HTR-8/SVneo (cell line): ENCODE results near the gene IL1RAPL1.

Experiments used
- DNase-seq: peaks from one replicate; pipeline ENCODE4 v3.0.0; 2011; ENCODE audit warnings: low spot score, mixed read lengths; ENCODE audit not compliant: insufficient read length
- FAIRE-seq: peaks from 2 replicates; lab custom pipeline; 2011; peaks lifted over from hg19 to GRCh38; lab: Jason Lieb, UNC

IL1RAPL1 gene

DNA sequence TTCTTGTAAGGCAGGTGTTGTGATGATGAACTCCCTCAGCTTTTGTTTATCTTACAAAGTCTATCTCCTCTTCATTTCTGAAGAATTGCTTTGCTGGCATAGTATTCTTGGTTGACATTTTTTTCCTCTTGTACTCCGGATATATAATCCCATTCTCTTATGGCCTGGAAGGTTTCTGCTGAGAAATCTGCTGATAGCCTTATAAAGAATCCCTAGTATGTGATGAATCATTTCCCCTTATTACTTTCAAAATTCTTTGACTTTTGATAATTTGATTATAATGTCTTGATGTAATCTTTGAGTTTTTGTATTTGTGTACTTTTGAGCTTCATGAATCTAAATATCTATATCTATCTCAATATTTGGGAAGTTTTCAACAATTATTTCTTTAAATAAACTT, 972.8 kb downstream of the IL1RAPL1 start:
- FAIRE-seq (no peak), DNase-seq (no peak)

DNA sequence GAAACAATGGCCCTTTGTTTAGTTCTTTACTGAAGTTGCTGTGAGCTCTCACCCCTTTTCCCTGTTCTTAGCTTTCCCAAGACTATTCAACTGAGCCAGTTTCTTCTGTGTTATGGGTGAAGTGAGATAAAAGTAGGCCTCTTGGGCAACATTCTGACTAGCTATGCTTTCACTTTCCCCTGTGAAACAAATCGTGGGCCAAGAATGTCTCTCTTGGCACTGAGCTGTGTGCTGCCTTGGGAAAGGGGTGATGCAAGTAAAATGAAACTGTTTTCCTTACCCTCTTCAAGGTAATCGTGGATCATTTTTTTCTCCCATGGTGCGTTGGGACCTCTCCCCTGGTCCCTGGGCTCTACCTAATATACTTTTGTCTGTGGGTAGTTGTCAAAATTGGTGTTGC, 974.2 kb downstream of the IL1RAPL1 start:
- FAIRE-seq = peak; percentile 72
- no peak for DNase-seq

DNA sequence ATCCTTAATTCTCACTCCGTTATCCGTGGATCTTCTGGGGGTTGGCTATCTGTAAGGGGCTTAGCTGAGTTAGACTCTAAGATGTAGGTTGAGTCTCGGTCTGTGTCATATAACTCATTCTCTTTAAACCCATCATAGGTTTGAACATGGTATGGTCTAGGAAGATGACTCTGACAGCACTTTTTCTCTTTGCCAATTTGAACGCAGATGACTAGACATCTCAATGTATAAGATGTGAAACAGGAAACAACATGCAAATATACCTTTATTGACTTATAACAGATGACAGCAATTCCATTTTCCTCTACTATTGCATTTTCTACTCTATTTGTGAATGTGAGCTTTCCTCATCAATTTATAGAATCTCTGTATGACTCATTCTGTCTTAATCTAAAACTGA, 993.3 kb downstream of the IL1RAPL1 start:
- no peak for DNase-seq
- peak; percentile 40 for FAIRE-seq

DNA sequence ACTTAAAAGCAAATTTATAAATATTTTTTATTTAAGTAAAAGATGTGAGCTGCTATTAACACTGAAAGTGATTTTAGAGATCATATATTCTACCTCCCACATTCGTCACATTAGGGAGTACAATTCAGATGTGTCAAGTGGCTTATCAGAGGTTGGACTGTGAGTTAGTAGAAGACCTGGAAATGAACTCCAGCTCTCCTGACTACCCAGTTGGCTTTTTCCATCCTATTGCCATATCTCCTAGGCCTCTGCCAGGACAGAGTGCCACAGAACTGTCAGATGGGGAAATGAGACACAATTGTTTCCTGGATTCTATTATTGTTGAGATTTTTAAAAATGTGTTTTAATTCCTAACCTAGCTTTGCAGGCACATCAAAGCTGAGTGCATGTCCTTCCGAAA, 994.0 kb downstream of the IL1RAPL1 start:
- FAIRE-seq = no peak
- no peak for DNase-seq

DNA sequence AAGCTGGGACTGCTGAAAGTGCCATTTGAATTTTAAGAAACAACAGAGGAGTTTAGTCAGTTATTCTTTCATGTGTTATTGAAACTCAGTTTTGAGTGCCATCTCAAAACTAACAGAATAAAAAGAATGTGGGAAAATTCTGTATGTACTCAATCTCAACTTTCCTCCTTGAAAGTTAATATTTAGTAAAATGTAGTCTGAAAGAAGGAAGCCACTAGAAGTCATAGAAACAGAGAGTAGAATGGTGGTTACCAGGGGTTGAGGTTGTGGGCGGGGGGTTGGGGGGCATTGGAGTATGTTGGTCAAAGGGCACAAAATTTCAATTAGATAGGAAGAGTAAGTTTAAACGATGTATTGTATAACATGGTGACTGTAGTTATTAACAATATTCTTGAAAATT, 999.9 kb downstream of the IL1RAPL1 start:
- no peak for FAIRE-seq
- no peak for DNase-seq

DNA sequence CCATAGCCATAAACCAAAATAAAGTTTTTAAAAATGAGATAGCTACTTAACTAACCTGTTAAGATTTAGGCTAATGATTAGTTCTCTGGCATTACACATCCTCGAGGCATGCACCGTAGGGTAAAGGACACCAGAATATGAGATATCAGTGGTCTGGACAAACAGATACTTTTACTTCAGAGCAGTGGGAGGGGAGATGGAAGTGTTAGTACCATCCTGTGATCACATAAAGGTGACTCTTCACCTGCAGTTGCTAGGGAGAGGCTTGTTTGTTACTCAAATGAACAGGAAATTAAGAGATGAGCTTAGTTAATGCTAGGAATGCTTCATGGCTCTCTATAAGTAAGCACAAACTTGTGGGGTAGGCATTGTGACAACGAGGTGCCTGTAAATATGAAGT, 1003.7 kb downstream of the IL1RAPL1 start:
- no peak for DNase-seq
- peak; percentile 46 for FAIRE-seq

DNA sequence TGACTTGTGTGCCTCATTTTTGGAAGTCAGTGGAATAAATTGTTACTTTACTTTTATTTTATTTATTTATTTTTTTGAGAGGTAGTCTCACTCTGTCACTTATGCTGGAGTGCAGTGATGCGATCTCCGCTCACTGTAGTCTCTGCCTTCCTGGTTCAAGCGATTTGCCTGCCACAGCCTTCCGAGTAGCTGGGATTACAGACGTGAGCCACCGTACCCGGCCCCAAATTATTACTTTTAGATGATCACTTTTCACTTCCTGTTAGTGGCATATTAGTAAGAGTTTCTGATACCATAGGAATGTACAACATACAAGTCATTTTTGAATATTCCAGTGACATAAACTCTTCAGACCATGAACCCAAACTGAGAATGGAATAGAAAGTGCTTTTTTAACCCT, 1017.1 kb downstream of the IL1RAPL1 start:
- no peak for DNase-seq
- no peak for FAIRE-seq

DNA sequence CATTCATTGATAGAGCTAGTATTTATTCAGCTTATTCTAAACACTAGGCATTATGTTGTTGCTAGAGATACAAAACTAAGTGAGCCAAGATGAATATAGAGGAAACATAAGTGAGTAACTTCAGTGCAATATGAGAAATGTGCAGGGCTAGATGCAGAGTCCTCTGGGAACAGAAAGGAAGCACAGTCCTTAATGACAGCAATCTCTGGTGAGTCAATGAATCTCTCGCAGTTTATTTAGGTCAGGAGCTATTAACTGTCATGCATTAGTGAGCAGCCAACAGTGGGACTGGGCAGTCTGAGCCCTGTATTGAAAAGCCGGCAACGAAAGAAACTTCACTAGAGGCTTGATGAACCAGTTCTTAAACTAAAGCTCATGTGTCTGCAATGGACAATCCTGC, 1030.0 kb downstream of the IL1RAPL1 start:
- FAIRE-seq (peak; percentile 16), DNase-seq (no peak)

DNA sequence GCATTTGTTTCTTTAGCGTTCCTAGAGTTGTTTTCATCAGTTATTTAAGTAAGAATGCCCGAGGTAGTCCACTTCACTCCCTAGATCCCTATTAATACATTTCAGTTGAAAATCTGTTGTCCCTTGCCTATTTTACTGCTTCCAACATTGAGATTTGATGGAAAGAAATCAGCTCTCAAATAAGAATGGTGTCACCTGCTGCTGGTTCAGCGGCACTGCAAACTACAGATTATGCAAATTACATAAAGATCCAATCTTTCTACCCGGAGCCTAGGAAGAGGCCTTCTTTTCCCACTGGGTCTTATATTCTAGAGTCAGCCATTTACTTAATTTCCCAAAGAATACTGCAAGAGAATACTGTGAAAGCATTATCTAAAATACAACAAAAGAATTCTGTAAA, 1030.5 kb downstream of the IL1RAPL1 start:
- FAIRE-seq = no peak
- DNase-seq = no peak

DNA sequence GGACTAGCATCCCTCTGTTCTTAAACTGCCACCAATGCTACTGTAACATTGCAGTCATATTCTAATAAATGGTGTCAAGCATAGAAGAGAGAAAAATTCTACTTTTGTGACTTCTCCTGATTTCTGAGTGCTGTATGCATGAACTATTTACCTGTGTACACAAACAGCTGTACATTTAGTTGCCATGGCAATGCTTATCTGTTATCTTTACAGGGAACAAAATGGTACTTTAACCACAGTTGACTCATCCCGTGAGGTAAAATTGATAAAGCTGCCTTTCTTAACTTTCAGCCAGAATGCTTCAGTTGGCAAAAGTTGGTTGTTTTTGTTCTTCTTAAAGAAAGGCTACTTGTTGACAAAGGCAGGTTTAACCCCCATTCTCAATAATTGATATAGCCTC, 1040.6 kb downstream of the IL1RAPL1 start:
- DNase-seq = no peak
- FAIRE-seq = peak; percentile 59

DNA sequence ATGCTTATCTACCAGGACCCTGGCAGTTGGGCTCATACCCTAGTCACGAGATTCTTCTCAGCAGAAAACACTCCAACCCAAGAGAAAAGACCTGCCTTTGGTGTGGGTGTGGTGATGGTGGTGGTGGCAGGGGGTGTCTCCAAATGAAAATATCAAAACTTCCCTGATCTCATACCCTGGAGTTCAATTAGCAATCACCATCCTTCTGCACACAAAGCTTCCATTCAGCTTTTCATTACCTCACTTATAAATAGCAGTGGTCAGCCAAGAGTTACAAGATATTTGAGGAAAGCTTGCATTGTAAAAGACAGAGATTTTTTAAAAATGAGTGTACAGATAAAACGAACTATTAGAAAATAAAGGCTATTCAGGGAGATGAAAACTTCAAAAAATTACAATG, 1047.3 kb downstream of the IL1RAPL1 start:
- DNase-seq (no peak), FAIRE-seq (no peak)

DNA sequence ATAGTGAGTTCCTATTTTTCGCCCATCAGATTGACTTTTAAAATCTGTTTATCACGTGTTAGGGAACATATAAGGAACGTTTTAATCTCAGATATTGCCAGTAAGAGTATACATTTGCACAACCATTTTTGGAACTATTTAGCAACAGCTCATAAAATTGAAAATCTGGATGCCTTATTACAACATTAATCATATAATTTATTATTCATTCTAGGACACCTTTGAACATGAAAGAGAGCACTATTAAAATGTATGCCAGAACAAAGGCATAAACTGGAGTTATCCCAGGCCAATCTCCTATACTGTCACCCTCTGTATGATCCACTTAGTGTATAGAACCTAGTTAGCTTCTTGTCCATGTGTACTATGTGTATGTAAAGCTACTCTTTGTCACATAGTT, 1049.1 kb downstream of the IL1RAPL1 start:
- no peak for FAIRE-seq
- no peak for DNase-seq

DNA sequence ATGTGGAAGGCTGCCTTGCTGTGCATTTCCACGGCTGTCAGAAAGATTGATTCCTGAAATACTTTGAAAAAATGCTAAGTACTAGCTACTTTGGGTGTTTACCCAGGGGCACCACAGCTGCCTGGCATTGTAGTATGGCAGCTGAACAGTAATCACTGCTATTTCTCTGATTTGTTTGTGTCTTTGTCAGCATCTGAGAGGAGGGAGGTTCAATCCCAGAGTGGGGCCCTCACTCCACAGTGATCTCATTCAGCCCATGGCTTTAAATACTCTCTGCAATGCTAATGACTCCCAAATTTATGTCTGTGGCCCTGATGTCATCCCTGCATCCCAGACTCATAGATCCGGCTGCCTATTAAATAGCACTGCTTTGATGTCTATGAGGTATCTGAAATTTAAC, 1052.9 kb downstream of the IL1RAPL1 start:
- no peak for DNase-seq
- FAIRE-seq = no peak

DNA sequence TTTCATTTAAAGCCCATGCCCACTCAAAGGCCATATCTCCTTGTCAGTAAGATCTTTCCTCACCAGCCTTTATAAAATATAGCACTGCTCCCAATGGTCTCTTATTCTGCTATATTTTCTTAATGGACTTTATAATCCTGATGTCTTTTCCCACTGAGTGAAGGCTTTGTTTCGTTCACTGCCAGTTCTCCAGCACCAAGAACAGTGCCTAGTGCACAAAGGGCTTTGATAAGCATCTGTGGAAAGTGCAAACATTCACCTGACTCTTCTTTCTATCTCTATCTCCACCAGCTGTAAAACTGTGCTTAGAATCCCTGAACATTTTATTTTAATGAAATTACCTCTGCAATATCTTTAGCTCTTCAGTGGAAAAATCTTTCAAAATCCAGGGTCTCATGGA, 1054.2 kb downstream of the IL1RAPL1 start:
- DNase-seq = no peak
- FAIRE-seq = no peak

DNA sequence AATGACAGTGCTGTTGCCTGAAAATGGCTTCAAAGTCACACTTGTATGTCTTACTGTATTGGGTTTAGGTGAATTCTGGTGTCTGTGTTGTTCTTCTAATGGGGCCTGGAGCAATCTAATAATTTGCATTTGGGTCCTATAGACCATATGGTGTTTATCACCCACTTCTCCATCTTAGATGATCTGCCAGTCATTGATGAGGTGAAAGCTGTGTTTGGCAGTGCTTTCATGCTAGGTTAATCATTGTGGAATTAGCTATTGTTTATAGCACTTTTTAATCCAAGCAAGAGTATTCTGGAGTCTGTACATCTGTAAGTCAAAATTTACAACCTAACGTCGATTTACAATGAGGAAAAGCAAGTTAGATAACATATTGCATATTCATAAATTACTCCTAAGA, 1055.9 kb downstream of the IL1RAPL1 start:
- no peak for DNase-seq
- FAIRE-seq = no peak

DNA sequence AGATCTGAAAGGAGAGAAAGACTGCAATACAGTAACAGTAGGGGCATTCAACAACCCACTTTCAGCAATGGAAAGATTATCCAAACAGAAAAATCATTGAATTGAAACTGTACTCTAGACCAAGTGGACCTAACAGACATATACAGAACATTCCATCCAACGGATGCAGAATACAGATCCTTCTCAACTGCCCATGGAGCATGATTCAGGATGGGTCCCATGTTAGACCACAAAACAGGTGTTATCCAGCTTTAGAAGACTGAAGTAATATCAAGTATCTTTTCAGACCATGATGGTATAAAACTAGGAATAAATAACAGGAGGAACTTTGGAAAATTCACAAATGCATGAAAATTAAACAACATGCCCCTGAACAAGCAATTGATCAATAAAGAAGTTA, 1060.9 kb downstream of the IL1RAPL1 start:
- DNase-seq = no peak
- FAIRE-seq = no peak

DNA sequence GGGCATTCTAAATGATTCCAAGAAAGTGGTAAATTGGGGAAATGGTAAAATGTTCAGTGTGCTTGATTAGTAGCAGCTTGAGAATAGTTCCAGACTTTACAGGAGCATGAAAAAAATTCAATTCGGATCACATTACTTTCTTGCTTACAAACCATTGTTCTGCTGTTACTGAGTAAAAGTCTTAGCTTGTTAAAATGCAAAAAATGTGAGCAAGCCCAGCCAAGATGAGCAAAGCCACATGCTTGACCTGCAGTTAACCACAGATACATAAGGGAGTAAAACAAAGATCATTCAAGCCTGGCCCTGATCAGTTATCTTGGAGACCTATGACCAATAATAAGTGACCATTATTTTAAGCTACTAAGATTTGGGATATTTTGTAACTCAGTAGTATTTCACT, 1065.2 kb downstream of the IL1RAPL1 start:
- DNase-seq (peak; percentile 46), FAIRE-seq (peak; percentile 92)

DNA sequence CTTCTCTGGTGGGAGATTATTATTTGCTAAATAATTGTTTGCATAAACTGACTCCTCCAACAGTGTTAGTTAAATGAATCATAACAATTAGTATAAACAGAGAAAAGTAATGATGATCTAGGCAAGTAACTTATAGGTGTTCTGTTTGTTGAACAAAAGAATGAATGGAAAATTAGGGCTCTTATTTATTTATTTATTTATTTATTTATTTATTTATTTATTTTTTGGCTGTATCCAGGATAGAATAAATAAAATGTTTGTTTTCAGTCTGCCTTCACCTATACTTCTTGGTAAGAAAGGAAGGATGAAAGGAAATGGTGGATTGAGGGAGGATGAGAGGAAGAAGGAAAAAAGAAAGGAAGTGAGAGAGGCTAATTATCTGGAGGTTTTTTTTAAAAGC, 1066.5 kb downstream of the IL1RAPL1 start:
- FAIRE-seq = no peak
- DNase-seq = no peak

DNA sequence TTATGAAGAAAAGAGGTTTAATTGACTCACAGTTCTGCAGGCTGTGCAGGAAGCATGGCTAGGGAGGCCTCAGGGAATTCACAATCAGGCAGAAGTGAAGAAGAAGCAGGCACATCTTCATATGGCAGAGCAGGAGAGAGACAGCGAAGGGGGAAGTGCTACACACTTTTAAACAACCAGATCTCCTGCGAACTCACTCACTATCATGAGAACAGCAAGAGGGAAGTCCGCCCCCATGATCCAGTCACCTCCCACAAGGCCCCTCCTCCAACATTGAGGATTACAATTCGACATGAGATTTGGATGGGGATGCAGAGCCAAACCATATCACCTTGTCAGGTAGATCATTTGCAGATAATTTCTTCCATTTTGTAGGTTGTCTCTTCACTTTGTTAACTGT, 1072.7 kb downstream of the IL1RAPL1 start:
- FAIRE-seq (peak; percentile 75), DNase-seq (no peak)

DNA sequence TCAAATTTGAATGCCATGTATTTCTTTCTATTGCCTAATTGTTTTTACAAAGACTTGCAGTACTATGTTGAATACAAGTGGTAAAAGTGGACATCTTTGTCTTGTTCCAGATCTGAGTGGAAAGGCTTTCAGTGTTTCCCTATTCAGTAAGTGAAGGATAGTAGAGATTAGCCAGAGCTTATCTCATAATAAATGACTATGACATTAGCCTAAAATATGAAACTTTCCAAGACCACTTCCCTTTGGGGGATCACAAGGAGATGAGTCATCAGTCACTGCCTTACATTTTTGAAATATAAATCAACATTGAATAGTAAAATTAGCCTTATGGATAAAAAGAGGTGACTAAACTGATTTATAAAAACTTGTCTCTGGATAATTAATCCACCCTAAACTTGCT, 1074.0 kb downstream of the IL1RAPL1 start:
- peak; percentile 29 for DNase-seq
- FAIRE-seq = peak; percentile 52

DNA sequence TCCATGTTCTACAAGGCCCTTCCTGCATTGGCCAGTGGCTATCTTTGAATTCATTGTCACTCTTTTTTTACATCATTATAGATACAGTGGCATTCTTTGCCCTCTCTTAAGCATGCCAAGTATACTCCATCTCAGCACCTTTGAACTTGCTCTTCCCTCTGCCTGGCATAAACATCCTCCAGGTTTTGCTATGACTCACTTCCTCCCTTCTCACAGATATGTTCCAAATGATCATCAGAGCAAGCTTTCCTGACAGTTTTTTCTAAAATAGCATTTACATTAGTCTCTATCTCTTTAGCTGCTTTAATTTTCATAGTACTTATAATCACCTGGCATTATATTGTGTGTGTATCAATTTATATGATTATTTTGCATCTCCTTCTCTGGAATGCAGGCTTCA, 1074.9 kb downstream of the IL1RAPL1 start:
- FAIRE-seq (peak; percentile 96), DNase-seq (peak; percentile 53)

DNA sequence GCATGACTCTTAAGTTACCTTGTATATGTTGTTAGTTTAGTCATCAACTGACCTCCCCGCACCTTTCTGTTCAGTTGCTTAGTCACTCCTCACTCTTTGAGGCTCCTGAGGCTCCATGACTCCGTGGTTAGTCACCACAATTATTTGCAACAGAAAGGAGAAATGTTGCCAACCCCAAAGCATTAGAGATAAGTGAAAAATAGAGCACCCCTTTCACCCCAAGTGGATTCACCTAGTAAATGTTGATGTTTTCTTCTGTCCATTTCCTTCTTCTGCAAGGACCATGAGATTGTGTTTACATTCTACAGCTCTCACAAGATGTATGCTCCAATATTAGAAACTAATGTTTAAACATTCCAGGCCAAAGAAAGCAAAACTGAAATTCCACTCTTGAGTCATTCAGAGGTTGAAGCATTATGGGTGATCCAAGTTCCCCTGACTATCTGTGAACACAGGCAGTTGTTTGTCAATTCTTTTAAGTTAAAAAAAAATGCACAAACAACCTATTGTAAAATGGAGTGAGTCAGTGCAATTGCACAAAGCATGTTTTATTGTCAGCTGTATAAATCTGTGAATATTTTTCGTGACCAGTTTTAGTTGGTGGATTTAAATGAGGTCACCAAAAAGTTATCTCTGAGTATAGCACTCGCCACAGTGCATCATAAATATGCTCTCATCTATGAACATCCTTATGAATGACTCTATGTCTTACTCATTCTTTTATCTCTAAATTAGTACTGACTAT, 1075.7 kb downstream of the IL1RAPL1 start:
- peak; percentile 96 for FAIRE-seq
- DNase-seq = peak; percentile 64
